Measurements from ENCODE around the gene PARD3.

GRCh38 chr10:34254596-34254995 lies 560.5 kb downstream of the PARD3 start:
- TF ChIP-seq CTCF (IDR thresholded peaks at IDR 0.05; ENCODE audit: borderline replicate concordance, extremely low read depth, low read length, poor library complexity, severe bottlenecking) (no peak), EZH2 (IDR thresholded peaks at IDR 0.05; ENCODE audit: borderline replicate concordance, low read depth, low read length, severe bottlenecking) (no peak)
